ENCODE data around the gene EPB41. TPM values are rescaled to one million over a fixed set of nuclear protein-coding genes. Genes with fewer than 3 reads are reported as not detected.

Gene EPB41
- total and polyA plus RNA-seq, 2 experiments from 2014 or later = 0.89 to 1.5 TPM

DNA sequence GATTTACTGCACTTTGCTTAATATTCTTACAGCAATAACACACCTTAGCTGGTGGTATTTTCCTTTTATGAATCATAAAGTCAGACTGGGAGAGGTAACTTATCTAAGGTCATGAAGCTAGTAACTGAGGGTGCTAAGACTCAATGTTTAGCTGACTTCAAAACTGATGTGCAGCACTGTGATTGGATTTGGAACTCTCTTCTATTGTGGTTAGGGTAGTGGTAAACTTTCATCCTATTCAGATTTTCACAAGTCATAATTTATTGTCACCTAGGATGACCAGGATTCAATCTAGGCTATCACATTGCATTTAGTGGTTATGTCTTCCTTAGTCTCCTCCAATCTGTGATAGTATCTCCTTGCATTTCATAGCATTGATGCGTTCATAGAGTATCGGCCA is 18.9 kb downstream of the EPB41 start:
- H3K79me2 ChIP-seq (ENCODE audit: insufficient read depth) = no peaks in the 10 kb centered on the region
- H3K9me2 ChIP-seq (ENCODE audit: insufficient read depth) = no peaks in the 10 kb centered on the region
- H3K9me3 ChIP-seq (ENCODE audit: low read depth) = no peaks in the 10 kb centered on the region
- H3K27ac ChIP-seq = no peak overlapping the region
- H3K9ac ChIP-seq = no peak overlapping the region
- no peaks in the 10 kb centered on the region for H3K36me3 ChIP-seq (ENCODE audit: low read depth)
- WGBS, 2 experiments (ENCODE audit: low coverage in 1 of 2, low lambda C conversion rate in 2 of 2, missing lambda C conversion rate in 2 of 2) = 98 to 100% methylated on average over 2 of the region's 2 CpGs
- DNase-seq = no peak
- no peak overlapping the region for H2AFZ ChIP-seq
- H3K27me3 ChIP-seq (replicated peaks; ENCODE audit: insufficient read depth) = no peaks in the 10 kb centered on the region
- no peak for TF ChIP-seq EZH2phosphoT487 (IDR thresholded peaks at IDR 0.05; ENCODE audit: insufficient read depth, low read depth)
- no peak for TF ChIP-seq EZH2 (IDR thresholded peaks at IDR 0.05; ENCODE audit: insufficient read depth, poor library complexity, severe bottlenecking)
- H3K4me1 ChIP-seq (ENCODE audit: insufficient read depth) = no peaks in the 10 kb centered on the region; the same call in 1 of the 2 replicates
- H3K4me3 ChIP-seq = no peak overlapping the region
- H3F3A ChIP-seq (ENCODE audit: insufficient read depth) = no peaks in the 10 kb centered on the region
- no peak overlapping the region for H3K4me2 ChIP-seq (ENCODE audit: unreplicated experiment)
- in situ Hi-C loops (cut with MboI) = no loop called here
- no peaks in the 10 kb centered on the region for H4K20me1 ChIP-seq (ENCODE audit: insufficient read depth)

DNA sequence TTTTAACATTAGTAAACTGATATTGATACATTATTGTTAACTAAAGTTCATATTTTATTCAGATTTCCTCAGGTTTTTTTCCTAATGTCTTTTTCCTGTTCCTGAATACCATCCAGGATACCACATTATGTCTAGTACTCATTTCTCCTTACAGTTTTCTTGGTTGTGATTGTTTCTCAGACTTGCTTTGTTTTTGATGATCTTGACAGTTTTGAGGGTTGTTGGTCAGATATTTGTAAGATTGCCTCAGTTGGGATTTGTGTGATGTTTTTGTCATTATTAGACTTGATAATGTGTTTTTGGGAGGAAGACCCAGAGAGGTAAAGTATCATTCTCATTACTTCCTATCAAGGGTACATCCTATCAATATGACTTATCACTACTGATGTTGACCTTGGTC is 19.5 kb downstream of the EPB41 start:
- Histone ChIP-seq H3K9ac (no peak overlapping the region), H3K36me3 (ENCODE audit: low read depth) (no peaks in the 10 kb centered on the region), H3K27ac (no peak overlapping the region), H3K4me2 (ENCODE audit: unreplicated experiment) (no peak overlapping the region), H3K9me2 (ENCODE audit: insufficient read depth) (no peaks in the 10 kb centered on the region), H2AFZ (no peak overlapping the region), H3K79me2 (ENCODE audit: insufficient read depth) (no peaks in the 10 kb centered on the region), H3K27me3 (replicated peaks; ENCODE audit: insufficient read depth) (no peaks in the 10 kb centered on the region), H3F3A (ENCODE audit: insufficient read depth) (no peaks in the 10 kb centered on the region), H4K20me1 (ENCODE audit: insufficient read depth) (no peaks in the 10 kb centered on the region), H3K9me3 (ENCODE audit: low read depth) (no peaks in the 10 kb centered on the region), H3K4me3 (no peak overlapping the region), H3K4me1 (ENCODE audit: insufficient read depth) (no peaks in the 10 kb centered on the region)
- DNase-seq = no peak
- in situ Hi-C loops (cut with MboI) = no loop called here
- TF ChIP-seq EZH2phosphoT487 (IDR thresholded peaks at IDR 0.05; ENCODE audit: insufficient read depth, low read depth) (no peak), EZH2 (IDR thresholded peaks at IDR 0.05; ENCODE audit: insufficient read depth, poor library complexity, severe bottlenecking) (no peak)

DNA sequence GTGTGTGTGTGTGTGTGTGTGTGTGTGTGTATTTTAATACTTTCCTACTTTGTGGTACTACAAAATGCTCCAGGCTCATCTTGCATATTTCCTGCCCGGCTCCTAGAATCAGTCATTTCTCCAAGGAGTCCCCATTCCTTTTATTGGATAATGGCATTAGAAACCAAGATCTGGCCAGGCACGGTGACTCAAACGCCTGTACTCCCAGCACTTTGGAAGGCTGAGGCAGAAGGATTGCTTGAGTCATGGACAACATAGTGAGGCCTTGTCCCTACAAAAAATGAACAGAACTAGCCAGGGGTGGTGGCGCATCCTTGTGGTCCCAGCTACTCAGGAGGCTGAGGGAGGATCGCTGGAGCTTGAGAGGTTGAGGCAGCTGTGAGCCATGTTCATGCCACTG is 20.3 kb downstream of the EPB41 start:
- in situ Hi-C loops (cut with MboI) = no loop called here
- TF ChIP-seq EZH2phosphoT487 (IDR thresholded peaks at IDR 0.05; ENCODE audit: insufficient read depth, low read depth) = no peak
- no peak for TF ChIP-seq EZH2 (IDR thresholded peaks at IDR 0.05; ENCODE audit: insufficient read depth, poor library complexity, severe bottlenecking)
- no peaks in the 10 kb centered on the region for H4K20me1 ChIP-seq (ENCODE audit: insufficient read depth)
- peak; percentile 15 for DNase-seq
- H3K79me2 ChIP-seq (ENCODE audit: insufficient read depth) = no peaks in the 10 kb centered on the region
- no peak overlapping the region for H2AFZ ChIP-seq
- H3K4me2 ChIP-seq (ENCODE audit: unreplicated experiment) = no peak overlapping the region
- H3K9me2 ChIP-seq (ENCODE audit: insufficient read depth) = no peaks in the 10 kb centered on the region
- 83 to 84% methylated on average over 5 of the region's 5 CpGs for whole genome bisulfite sequencing, 2 experiments (ENCODE audit: low coverage in 1 of 2, low lambda C conversion rate in 2 of 2, missing lambda C conversion rate in 2 of 2)
- no peaks in the 10 kb centered on the region for H3F3A ChIP-seq (ENCODE audit: insufficient read depth)
- no peaks in the 10 kb centered on the region for H3K36me3 ChIP-seq (ENCODE audit: low read depth)
- H3K27me3 ChIP-seq (replicated peaks; ENCODE audit: insufficient read depth) = no peaks in the 10 kb centered on the region
- H3K4me1 ChIP-seq (ENCODE audit: insufficient read depth) = no peaks in the 10 kb centered on the region
- no peak overlapping the region for H3K9ac ChIP-seq
- no peaks in the 10 kb centered on the region for H3K9me3 ChIP-seq (ENCODE audit: low read depth)
- no peak overlapping the region for H3K27ac ChIP-seq
- no peak overlapping the region for H3K4me3 ChIP-seq

DNA sequence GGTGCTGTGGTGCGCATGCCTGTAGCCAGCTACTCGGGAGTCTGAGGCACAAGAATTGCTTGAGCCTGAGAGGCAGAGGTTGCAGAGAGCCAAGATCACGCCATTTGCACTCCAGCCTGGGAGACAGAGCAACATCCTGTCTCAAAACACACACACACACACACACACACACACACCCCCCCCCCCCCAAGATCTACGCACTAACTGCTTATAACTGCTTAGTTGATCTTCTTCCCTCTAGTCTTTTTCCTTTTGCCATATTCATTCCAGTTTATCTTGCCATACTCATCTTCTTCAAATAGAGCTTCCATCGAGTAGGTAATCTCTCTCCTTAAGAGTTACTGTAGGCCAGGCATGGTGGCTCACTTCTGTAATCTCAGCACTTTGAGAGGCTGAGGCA is 20.9 kb downstream of the EPB41 start:
- Histone ChIP-seq H3K9me2 (ENCODE audit: insufficient read depth) (no peaks in the 10 kb centered on the region), H2AFZ (no peak overlapping the region), H3K4me3 (no peak overlapping the region), H3K9ac (no peak overlapping the region), H4K20me1 (ENCODE audit: insufficient read depth) (no peaks in the 10 kb centered on the region), H3K27me3 (replicated peaks; ENCODE audit: insufficient read depth) (no peaks in the 10 kb centered on the region), H3K36me3 (ENCODE audit: low read depth) (no peaks in the 10 kb centered on the region), H3F3A (ENCODE audit: insufficient read depth) (no peaks in the 10 kb centered on the region), H3K27ac (no peak overlapping the region), H3K4me2 (ENCODE audit: unreplicated experiment) (no peak overlapping the region), H3K4me1 (ENCODE audit: insufficient read depth) (no peaks in the 10 kb centered on the region), H3K9me3 (ENCODE audit: low read depth) (no peaks in the 10 kb centered on the region), H3K79me2 (ENCODE audit: insufficient read depth) (no peaks in the 10 kb centered on the region)
- whole genome bisulfite sequencing, 2 experiments (ENCODE audit: low coverage in 1 of 2, low lambda C conversion rate in 2 of 2, missing lambda C conversion rate in 2 of 2) = 95 to 96% methylated on average over 3 to 5 of the region's 5 CpGs
- in situ Hi-C loops (cut with MboI) = no loop called here
- DNase-seq = no peak
- TF ChIP-seq EZH2 (IDR thresholded peaks at IDR 0.05; ENCODE audit: insufficient read depth, poor library complexity, severe bottlenecking) (no peak), EZH2phosphoT487 (IDR thresholded peaks at IDR 0.05; ENCODE audit: insufficient read depth, low read depth) (no peak)

DNA sequence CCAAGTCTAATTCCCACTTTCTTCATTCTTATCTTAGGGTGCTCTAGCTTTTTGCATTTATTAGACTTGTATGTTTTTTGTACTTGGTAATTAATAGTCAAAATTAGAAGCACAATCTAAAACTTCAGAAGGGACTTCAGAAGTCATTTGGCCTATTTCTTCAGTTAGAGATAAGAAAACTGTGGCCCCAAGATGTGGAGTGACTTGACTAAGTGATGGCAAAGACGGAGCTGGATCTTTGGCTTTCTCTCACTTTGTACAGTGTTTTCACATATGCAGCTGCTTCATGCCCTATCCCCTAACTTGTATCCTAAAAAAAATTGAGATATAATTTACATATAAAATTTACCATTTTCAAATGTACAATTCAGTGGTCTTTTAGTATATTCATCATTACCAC is 21.7 kb downstream of the EPB41 start:
- no peak for DNase-seq
- Histone ChIP-seq H4K20me1 (ENCODE audit: insufficient read depth) (no peaks in the 10 kb centered on the region), H3K9ac (no peak overlapping the region), H3K4me3 (no peak overlapping the region), H3F3A (ENCODE audit: insufficient read depth) (no peaks in the 10 kb centered on the region), H3K27me3 (replicated peaks; ENCODE audit: insufficient read depth) (no peaks in the 10 kb centered on the region), H3K9me2 (ENCODE audit: insufficient read depth) (no peaks in the 10 kb centered on the region), H3K4me2 (ENCODE audit: unreplicated experiment) (no peak overlapping the region), H3K9me3 (ENCODE audit: low read depth) (no peaks in the 10 kb centered on the region), H3K4me1 (ENCODE audit: insufficient read depth) (no peaks in the 10 kb centered on the region), H3K79me2 (ENCODE audit: insufficient read depth) (no peaks in the 10 kb centered on the region), H3K36me3 (ENCODE audit: low read depth) (no peaks in the 10 kb centered on the region), H2AFZ (no peak overlapping the region), H3K27ac (no peak overlapping the region)
- TF ChIP-seq EZH2 (IDR thresholded peaks at IDR 0.05; ENCODE audit: insufficient read depth, poor library complexity, severe bottlenecking) = no peak
- TF ChIP-seq EZH2phosphoT487 (IDR thresholded peaks at IDR 0.05; ENCODE audit: insufficient read depth, low read depth) = no peak
- in situ Hi-C loops (cut with MboI) = no loop called here
- 91 to 100% methylated on average over 1 of the region's 1 CpG for WGBS, 2 experiments (ENCODE audit: low coverage in 1 of 2, low lambda C conversion rate in 2 of 2, missing lambda C conversion rate in 2 of 2)

Data from GM23248 (cell line).